K562 (cell line): ENCODE results near the gene FGF2. TPM values are rescaled to one million over a fixed set of nuclear protein-coding genes. Genes with fewer than 3 reads are reported as not detected.
A peak's percentile ranks its signal among the peaks of the same experiment; 100 is the strongest.

ENCODE experiments used
- ARID3A ChIP-seq: IDR thresholded peaks from 2 replicates; pipeline ENCODE4 v1.6.1; 2012; ENCODE audit warnings: low read depth, low read length, improper control_type of control experiment, borderline replicate concordance
- CBX5 ChIP-seq: IDR thresholded peaks from 2 replicates; pipeline ENCODE4 v1.6.1; 2014; ENCODE audit warnings: low read depth, borderline replicate concordance
- CEBPG ChIP-seq, 3 experiments: fragments of 200-800 bp in 1 of 3; sonication (Bioruptor generic) in 1 of 3; sonication (generic) in 1 of 3; formaldehyde crosslinking in 1 of 3; IDR thresholded peaks in 2 of 3; conservative IDR thresholded peaks in 1 of 3; 2 replicates each; pipeline versions ENCODE4 v1.6.1 to v1.8.0; 2016 to 2022; ENCODE audit warnings: missing compliant biosample characterization in 2 of 3, missing genetic modification characterization in 2 of 3, mild to moderate bottlenecking in 1 of 3, missing genetic modification reagents in 1 of 3
- DNMT1 ChIP-seq: fragments of 450-650 bp; IDR thresholded peaks from 2 replicates; pipeline ENCODE4 v1.6.1; 2016; ENCODE audit warnings: antibody characterized with exemption, mild to moderate bottlenecking
- EZH2 ChIP-seq: IDR thresholded peaks from 2 replicates; pipeline ENCODE4 v1.6.1; 2012; ENCODE audit warnings: low read depth, mild to moderate bottlenecking, inconsistent platforms, low read length, borderline replicate concordance
- GTF2B ChIP-seq: IDR thresholded peaks from 2 replicates; pipeline ENCODE4 v1.6.1; 2011; ENCODE audit not compliant: insufficient read length; ENCODE audit errors: extremely low read depth
- MIER1 ChIP-seq: fragments of 450-650 bp; IDR thresholded peaks from 2 replicates; pipeline ENCODE4 v1.6.1; 2016; ENCODE audit warnings: antibody characterized with exemption, mild to moderate bottlenecking, low read depth
- NRF1 ChIP-seq, 2 experiments: fragments of 450-650 bp; IDR thresholded peaks in 1 of 2; conservative IDR thresholded peaks in 1 of 2; 2 replicates each; pipeline ENCODE4 v1.6.1; 2014; ENCODE audit warnings: mild to moderate bottlenecking in 2 of 2
- PCBP1 ChIP-seq: fragments of 200-400 bp; formaldehyde crosslinking; IDR thresholded peaks from 2 replicates; pipeline ENCODE4 v1.6.1; 2018; ENCODE audit warnings: mild to moderate bottlenecking, low read depth, low read length; ENCODE audit not compliant: poor library complexity, severe bottlenecking
- PRMT5 ChIP-seq: sonication (generic); formaldehyde crosslinking; IDR thresholded peaks from 2 replicates; pipeline ENCODE4 v1.5.0; 2020; ENCODE audit warnings: missing genetic modification reagents
- PTTG1 ChIP-seq: fragments of 450-650 bp; IDR thresholded peaks from 2 replicates; pipeline ENCODE4 v1.6.1; 2016; ENCODE audit warnings: low read depth, mild to moderate bottlenecking, missing genetic modification characterization, missing compliant biosample characterization
- SNIP1 ChIP-seq: fragments of 450-650 bp; IDR thresholded peaks from 2 replicates; pipeline ENCODE4 v1.7.1; 2017; ENCODE audit warnings: low read depth, mild to moderate bottlenecking
- SRSF3 ChIP-seq: fragments of 200-400 bp; formaldehyde crosslinking; IDR thresholded peaks from 2 replicates; pipeline ENCODE4 v1.6.1; 2016; ENCODE audit warnings: mild to moderate bottlenecking, low read length, moderate library complexity; ENCODE audit not compliant: insufficient read depth
- XRCC5 ChIP-seq: fragments of 200-400 bp; formaldehyde crosslinking; IDR thresholded peaks from 2 replicates; pipeline ENCODE4 v1.6.1; 2017; ENCODE audit warnings: low read depth, mild to moderate bottlenecking, low read length
- YY1 ChIP-seq, 3 experiments: IDR thresholded peaks; 2 replicates each; pipeline ENCODE4 v1.6.1; 2011; ENCODE audit warnings: low read length in 2 of 3, mild to moderate bottlenecking in 2 of 3, moderate library complexity in 2 of 3, borderline replicate concordance in 1 of 3, control low read depth in 1 of 3, low read depth in 1 of 3; ENCODE audit not compliant: insufficient read depth in 3 of 3, insufficient replicate concordance in 2 of 3, control insufficient read depth in 1 of 3, insufficient read length in 1 of 3; ENCODE audit errors: extremely low read depth in 1 of 3
- ZC3H8 ChIP-seq: fragments of 450-650 bp; IDR thresholded peaks from 2 replicates; pipeline ENCODE4 v1.6.1; 2017
- ZNF561 ChIP-seq: fragments of 450-650 bp; formaldehyde crosslinking; conservative IDR thresholded peaks from 2 replicates; pipeline ENCODE4 v1.4.0; 2020; ENCODE audit warnings: mild to moderate bottlenecking, moderate library complexity
- polyA plus RNA-seq, 8 experiments: library from polyadenylated mRNA; depleted of rRNA in 4 of 8; stranded (reverse) in 5 of 8; unstranded in 3 of 8; fragments of >200 nt; fragmentation: Nextera tagmentation in 2 of 8; fragmentation: Illumina TruSeq in 1 of 8; extraction: Ambion mirVana in 2 of 8; extraction: Trizol in 1 of 8; gene quantifications; 2 replicates each; pipeline versions ENCODE4 v1.2.1 to v1.2.3, GENCODE V29; 2011 to 2014; ENCODE audit warnings: inconsistent platforms in 1 of 8, missing spikeins in 1 of 8
- total RNA-seq, 7 experiments: library from RNA; depleted of rRNA in 6 of 7; stranded (reverse); fragments of >200 nt in 6 of 7; fragmentation: Illumina TruSeq in 2 of 7; extraction: Trizol in 2 of 7; gene quantifications; 2 replicates each; pipeline versions ENCODE4 v1.2.1 to v1.2.3, GENCODE V29; 2011 to 2021; ENCODE audit warnings: low replicate concordance in 1 of 7
- TF ChIP-seq, protein P1 (sequence below), 2 experiments: fragments of 450-650 bp in 1 of 2; sonication (generic) in 1 of 2; formaldehyde crosslinking in 1 of 2; IDR thresholded peaks in 1 of 2; conservative IDR thresholded peaks in 1 of 2; 2 replicates each; pipeline versions ENCODE4 v1.6.1 to v1.8.1; 2016 to 2023; ENCODE audit warnings: mild to moderate bottlenecking in 2 of 2, moderate library complexity in 2 of 2, inconsistent platforms in 1 of 2, missing genetic modification reagents in 1 of 2
- TF ChIP-seq, protein P2 (sequence below): fragments of 450-650 bp; formaldehyde crosslinking; IDR thresholded peaks from 2 replicates; pipeline ENCODE4 v1.4.0; 2022; ENCODE audit warnings: missing genetic modification characterization
- TF ChIP-seq, protein P3 (sequence below): fragments of 200-800 bp; sonication (Bioruptor generic); IDR thresholded peaks from 2 replicates; pipeline ENCODE4 v1.6.1; 2017; ENCODE audit warnings: missing genetic modification characterization, missing compliant biosample characterization

The FGF2 gene
- total and polyA plus RNA-seq, 9 of the 15 experiments (the other 6 are each of a cell fraction or from before 2014, with no cell fraction given) = 2.5 to 19.4 (median 9.2) TPM

DNA sequence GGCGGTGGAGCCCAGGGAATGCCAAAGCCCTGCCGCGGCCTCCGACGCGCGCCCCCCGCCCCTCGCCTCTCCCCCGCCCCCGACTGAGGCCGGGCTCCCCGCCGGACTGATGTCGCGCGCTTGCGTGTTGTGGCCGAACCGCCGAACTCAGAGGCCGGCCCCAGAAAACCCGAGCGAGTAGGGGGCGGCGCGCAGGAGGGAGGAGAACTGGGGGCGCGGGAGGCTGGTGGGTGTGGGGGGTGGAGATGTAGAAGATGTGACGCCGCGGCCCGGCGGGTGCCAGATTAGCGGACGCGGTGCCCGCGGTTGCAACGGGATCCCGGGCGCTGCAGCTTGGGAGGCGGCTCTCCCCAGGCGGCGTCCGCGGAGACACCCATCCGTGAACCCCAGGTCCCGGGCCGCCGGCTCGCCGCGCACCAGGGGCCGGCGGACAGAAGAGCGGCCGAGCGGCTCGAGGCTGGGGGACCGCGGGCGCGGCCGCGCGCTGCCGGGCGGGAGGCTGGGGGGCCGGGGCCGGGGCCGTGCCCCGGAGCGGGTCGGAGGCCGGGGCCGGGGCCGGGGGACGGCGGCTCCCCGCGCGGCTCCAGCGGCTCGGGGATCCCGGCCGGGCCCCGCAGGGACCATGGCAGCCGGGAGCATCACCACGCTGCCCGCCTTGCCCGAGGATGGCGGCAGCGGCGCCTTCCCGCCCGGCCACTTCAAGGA lies at the start of gene FGF2 (continued):
- TF ChIP-seq, protein P1, sequence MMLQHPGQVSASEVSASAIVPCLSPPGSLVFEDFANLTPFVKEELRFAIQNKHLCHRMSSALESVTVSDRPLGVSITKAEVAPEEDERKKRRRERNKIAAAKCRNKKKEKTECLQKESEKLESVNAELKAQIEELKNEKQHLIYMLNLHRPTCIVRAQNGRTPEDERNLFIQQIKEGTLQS (IDR thresholded peaks at IDR 0.05) = no peak
- TF ChIP-seq, protein P1 (CRISPR knock-in tag; conservative IDR thresholded peaks at IDR 0.05) = no peak
- TF ChIP-seq ZC3H8 (no peak), NRF1 (conservative IDR thresholded peaks at IDR 0.05 in 1 of 2, IDR thresholded peaks at IDR 0.05 in 1 of 2) (peak; percentile 75 to 76), EZH2 (no peak), CEBPG (CRISPR knock-in tag; IDR thresholded peaks at IDR 0.05) (no peak), CEBPG (tag; conservative IDR thresholded peaks at IDR 0.05 in 1 of 2, IDR thresholded peaks at IDR 0.05 in 1 of 2) (no peak), CBX5 (no peak), PTTG1 (tag) (no peak), DNMT1 (no peak), MIER1 (no peak), GTF2B (no peak), SNIP1 (no peak), YY1 (IDR thresholded peaks at IDR 0.05; ENCODE audit: borderline replicate concordance in 1 of 3, control insufficient read depth in 1 of 3, extremely low read depth in 1 of 3, insufficient read depth in 3 of 3, insufficient read length in 1 of 3, insufficient replicate concordance in 2 of 3, low read depth in 1 of 3, low read length in 2 of 3) (peak in 1 of 3 experiments; percentile 17), ZNF561 (CRISPR knock-in tag) (no peak), PCBP1 (peak; percentile 45), ARID3A (no peak), SRSF3 (no peak), XRCC5 (no peak), PRMT5 (CRISPR knock-in tag) (no peak)
- TF ChIP-seq, protein P2, sequence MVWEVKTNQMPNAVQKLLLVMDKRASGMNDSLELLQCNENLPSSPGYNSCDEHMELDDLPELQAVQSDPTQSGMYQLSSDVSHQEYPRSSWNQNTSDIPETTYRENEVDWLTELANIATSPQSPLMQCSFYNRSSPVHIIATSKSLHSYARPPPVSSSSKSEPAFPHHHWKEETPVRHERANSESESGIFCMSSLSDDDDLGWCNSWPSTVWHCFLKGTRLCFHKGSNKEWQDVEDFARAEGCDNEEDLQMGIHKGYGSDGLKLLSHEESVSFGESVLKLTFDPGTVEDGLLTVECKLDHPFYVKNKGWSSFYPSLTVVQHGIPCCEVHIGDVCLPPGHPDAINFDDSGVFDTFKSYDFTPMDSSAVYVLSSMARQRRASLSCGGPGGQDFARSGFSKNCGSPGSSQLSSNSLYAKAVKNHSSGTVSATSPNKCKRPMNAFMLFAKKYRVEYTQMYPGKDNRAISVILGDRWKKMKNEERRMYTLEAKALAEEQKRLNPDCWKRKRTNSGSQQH (CRISPR knock-in tag) = no peak
- TF ChIP-seq, protein P3, sequence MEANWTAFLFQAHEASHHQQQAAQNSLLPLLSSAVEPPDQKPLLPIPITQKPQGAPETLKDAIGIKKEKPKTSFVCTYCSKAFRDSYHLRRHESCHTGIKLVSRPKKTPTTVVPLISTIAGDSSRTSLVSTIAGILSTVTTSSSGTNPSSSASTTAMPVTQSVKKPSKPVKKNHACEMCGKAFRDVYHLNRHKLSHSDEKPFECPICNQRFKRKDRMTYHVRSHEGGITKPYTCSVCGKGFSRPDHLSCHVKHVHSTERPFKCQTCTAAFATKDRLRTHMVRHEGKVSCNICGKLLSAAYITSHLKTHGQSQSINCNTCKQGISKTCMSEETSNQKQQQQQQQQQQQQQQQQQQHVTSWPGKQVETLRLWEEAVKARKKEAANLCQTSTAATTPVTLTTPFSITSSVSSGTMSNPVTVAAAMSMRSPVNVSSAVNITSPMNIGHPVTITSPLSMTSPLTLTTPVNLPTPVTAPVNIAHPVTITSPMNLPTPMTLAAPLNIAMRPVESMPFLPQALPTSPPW (CRISPR knock-in tag) = peak; percentile 70
